GM18907 (cell line): ENCODE results near the gene TRAF3IP1.
"Not testable (repeated sequence)": the region's sequence is repeated elsewhere in the genome, so short reads cannot be mapped to it uniquely, and the experiment has no call there.

ENCODE experiments used
- ATAC-seq: cut with Tn5 transposase; IDR thresholded peaks from one replicate; pipeline ENCODE4 v1.9.1; 2021; ENCODE audit warnings: mild to moderate bottlenecking, moderate library complexity; ENCODE audit not compliant: unreplicated experiment

Gene TRAF3IP1

GRCh38 chr2:238338710-238339394, 18.5 kb downstream of the TRAF3IP1 start:
- ATAC-seq, result no peak

GRCh38 chr2:238339395-238339780, 19.1 kb downstream of the TRAF3IP1 start:
- ATAC-seq, result no peak

- no peak for ATAC-seq
Measured at GRCh38 chr2:238339814-238340213, 19.5 kb downstream of the TRAF3IP1 start.

GRCh38 chr2:238341536-238341935, 21.2 kb downstream of the TRAF3IP1 start:
- ATAC-seq, result no peak

- no peak for ATAC-seq
Measured at GRCh38 chr2:238344035-238344434, 23.7 kb downstream of the TRAF3IP1 start.

GRCh38 chr2:238344517-238344916, 24.2 kb downstream of the TRAF3IP1 start:
- ATAC-seq, result no peak

GRCh38 chr2:238345297-238345968, 25.1 kb downstream of the TRAF3IP1 start:
- ATAC-seq, result no peak

- no peak for ATAC-seq
Measured at GRCh38 chr2:238346544-238346943, 26.2 kb downstream of the TRAF3IP1 start.

GRCh38 chr2:238350150-238350897, 30.0 kb downstream of the TRAF3IP1 start:
- no peak for ATAC-seq

- ATAC-seq, result no peak
Measured at GRCh38 chr2:238351315-238351714, 31.0 kb downstream of the TRAF3IP1 start.

GRCh38 chr2:238352361-238352760, 32.0 kb downstream of the TRAF3IP1 start:
- no peak for ATAC-seq

GRCh38 chr2:238358769-238359168, 38.5 kb downstream of the TRAF3IP1 start:
- no peak for ATAC-seq

- ATAC-seq, result no peak
Measured at GRCh38 chr2:238359403-238359802, 39.1 kb downstream of the TRAF3IP1 start.

GRCh38 chr2:238361877-238362276, 41.6 kb downstream of the TRAF3IP1 start:
- ATAC-seq, result no peak

- no peak for ATAC-seq
Measured at GRCh38 chr2:238362626-238363025, 42.3 kb downstream of the TRAF3IP1 start.

- no peak for ATAC-seq
Measured at GRCh38 chr2:238369591-238370040, 49.3 kb downstream of the TRAF3IP1 start.

GRCh38 chr2:238370094-238370822, 49.9 kb downstream of the TRAF3IP1 start:
- no peak for ATAC-seq

GRCh38 chr2:238370823-238371372, 50.6 kb downstream of the TRAF3IP1 start:
- ATAC-seq, result no peak

- ATAC-seq, result not testable (repeated sequence)
Measured at GRCh38 chr2:238372277-238372676, 52.0 kb downstream of the TRAF3IP1 start.

GRCh38 chr2:238376884-238377391, 56.6 kb downstream of the TRAF3IP1 start:
- no peak for ATAC-seq
